Hematopoietic multipotent progenitor cell treated with erythropoietin and hydrocortisone succinate and interleukin-3 and kit ligand, for 8 days (in vitro differentiated cells): ENCODE measurements around the gene ITGA11.

ENCODE experiments used
- DNase-seq: peaks from one replicate; pipeline ENCODE4 v3.0.0-alpha.2; 2015

Gene ITGA11

DNA sequence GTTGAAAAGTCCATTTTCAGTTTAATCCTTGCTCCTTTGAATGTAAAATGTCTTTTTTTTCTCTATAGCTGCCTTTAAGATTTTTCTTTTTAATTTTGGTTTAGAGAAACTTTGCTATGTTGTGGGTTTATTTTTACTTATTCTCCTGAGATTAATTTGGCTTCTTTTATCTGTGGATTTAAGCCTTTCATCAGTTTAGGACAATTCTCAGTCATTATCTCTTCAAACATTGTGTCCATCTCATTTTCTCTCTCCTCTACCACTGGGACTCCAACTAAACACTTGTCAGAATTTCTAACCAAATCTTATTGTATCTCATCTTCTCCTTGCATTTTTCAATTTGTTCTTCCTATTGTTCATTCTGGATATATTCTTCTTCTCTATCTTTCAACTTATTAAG is 12.4 kb upstream of the ITGA11 start:
- DNase-seq: no peak

DNA sequence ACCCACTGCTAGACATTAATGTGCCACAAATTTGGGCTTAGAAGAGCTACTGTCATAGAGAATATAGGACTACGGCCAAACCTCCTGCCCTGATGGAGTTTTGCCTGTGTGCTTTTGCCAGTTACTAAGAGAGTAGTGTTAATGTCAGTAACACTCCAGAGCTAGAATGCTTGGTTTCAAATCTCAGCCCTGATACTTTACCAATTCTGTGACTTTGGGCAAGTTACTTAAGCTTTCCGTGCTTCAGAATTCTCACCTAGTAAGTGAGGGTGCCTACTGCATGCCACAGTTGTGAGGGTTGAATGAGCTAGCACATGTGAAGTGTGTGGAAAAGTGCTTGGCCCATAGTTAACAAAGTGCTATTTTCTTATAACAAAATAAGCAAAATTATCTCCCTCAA is 10.9 kb upstream of the ITGA11 start:
- no peak for DNase-seq

DNA sequence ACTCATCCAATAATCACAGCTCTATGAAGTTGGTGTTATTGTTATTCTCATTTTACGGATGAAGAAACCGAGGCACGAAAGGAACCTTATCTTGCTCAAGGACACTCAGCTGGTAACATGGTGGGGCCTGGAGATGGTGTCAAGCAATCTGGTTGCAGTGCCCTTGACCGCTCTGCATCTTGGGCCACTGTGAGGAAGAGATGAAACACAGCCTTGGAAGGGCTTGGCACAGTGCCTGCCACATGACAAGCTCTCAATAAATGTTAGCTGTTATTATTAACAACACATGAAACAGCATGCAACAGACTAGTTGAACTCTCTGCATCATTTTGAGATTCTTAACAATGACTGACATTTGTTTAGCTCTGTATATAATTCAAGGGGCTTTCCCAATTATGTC is 10.1 kb upstream of the ITGA11 start:
- no peak for DNase-seq

DNA sequence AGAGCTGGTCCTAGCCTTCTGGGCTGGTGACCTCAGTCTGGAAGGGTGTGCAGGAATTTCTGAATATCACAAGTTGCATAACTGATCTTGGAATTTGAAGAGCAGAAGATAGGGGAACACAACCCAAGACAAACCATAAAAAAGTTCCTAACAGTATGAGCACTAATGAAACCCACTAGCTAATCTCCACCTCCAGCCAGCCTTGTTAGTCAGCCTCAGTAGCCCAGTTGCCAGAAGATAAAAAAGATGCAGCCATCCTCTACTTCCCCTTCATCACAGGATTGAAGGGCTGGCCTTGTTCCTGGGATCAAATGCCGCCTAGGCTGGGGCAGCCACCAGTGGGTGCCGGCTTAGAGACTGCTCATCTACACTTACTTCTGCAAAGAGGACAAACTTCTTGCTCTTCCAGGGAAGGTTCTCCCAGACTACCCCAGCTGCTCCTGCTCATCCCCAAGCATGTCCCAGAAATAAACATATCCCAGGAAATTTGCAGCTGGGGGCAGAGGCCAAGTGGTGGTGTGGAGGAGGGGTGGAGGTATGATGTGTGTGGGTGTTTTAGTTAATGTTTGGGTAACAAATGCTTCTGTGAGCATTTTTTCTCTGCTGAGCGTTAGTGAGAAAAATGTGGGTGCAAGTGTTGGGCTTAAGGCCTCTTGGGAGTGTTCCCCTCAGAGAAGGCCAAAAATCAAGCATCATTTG is 9.2 kb upstream of the ITGA11 start:
- no peak for DNase-seq

DNA sequence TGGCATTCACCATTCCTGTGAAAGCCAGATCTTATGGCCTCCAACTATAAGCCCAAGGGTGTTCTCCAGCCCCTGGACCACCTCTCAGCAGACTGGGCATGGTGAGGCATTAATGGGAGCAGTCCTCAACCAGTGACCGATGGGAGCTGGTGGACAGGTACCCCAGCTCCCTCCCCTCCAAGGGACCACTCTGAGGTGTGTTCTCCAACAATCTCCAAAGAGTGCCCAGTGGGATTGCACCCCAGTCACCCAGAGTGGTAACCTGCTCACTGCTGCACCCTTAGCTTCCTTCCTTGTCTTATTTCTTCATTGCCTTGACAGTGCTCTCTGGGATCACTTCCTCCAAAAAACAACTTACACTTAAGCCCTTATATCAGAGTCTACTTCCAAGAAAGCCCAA is 8.2 kb upstream of the ITGA11 start:
- no peak for DNase-seq

DNA sequence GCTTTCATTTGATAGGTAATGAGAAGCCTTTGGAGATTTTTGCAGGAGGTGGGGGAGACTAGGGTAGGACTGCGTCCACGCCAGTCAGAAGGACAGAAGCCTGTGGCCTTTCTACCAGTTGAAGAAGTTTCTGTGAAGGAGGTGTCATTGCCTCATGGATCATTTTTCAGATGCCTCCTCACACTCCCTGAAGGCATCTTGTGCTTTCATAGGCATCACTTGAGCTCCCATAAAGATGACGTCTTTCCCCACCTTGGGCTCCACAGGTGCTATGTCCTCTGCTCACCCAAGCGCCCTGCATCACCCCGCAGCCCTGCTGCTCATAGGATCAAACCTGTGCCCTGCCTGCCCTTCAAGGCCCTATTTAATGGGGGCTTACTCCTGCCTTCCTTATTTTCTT is 7.5 kb upstream of the ITGA11 start:
- DNase-seq: no peak

DNA sequence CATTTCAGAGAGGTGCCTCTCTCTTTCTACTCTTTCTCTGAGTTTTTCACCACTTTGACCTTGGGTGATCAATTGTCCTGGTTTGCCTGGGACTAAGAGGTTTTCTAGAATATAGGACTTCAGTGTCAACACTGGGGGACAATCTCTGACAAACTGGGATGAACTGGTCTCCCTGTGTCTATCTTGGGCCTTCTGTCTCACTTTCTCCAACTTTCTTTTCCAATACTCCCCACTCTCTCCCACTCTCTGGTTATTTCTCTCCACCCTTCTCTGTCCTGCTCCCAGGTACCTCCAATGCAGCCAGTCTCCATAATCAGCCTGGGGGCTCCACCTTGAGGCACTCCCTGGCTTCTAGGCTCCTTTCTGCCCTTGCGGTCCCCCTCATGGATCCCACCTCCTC is 4.7 kb upstream of the ITGA11 start:
- no peak for DNase-seq

DNA sequence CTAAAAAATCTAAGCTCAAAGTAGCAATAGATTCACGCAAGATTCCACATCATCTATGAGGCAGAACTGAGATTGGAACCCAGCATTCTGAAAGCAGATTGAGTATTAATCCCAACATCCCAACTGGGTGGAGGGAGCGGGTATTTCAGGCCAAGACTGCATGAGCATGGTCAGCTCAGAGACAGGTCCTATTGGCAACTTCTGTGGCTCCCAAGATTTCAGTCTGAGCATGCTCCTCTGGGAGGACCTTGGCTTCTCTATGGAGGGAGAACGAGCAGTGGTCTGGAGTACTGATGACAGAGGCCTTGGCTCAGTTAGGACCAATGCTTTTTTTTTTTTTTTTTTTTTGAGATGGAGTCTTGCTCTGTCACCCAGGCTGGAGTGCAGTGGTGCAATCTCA is 4.0 kb upstream of the ITGA11 start:
- DNase-seq: no peak

DNA sequence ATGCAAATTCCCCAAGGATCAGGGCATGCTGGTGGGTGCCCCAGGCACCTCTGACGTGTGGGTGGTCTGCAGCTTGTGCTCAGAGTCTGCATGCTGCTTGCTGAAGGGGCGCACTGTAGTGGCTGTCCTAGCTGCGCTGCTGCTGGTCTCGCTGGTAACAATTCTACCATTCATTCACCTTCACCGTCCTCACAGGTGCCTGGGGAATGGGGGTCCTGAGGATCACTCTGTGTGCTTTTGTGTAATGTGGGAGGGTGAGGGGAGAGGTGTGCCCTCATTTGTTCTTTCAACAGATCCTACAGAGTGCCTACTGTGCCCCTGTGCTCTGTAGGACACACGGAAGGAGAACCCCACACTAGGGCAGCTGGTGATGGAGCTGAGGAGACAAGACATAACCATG is 2.1 kb upstream of the ITGA11 start:
- no peak for DNase-seq

DNA sequence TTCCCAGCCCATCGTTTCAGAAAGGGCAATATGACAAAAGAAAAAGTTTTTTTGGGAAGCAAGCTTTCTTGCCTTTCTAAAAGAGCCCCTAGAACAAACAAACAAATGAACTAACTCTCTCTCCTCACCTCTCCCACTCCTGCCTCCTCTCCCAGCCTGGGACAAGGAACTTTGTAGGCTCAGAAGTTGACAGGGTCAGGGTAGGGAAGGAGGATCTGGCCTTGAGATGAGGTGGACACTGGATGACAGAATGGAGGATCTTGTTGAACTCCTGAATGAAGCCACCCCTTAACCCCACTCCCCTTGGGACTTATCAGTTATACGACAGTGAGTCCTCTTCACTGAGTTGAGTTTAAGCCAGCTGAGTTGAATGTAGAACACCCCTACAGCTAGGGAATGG is 1.6 kb upstream of the ITGA11 start:
- no peak for DNase-seq

DNA sequence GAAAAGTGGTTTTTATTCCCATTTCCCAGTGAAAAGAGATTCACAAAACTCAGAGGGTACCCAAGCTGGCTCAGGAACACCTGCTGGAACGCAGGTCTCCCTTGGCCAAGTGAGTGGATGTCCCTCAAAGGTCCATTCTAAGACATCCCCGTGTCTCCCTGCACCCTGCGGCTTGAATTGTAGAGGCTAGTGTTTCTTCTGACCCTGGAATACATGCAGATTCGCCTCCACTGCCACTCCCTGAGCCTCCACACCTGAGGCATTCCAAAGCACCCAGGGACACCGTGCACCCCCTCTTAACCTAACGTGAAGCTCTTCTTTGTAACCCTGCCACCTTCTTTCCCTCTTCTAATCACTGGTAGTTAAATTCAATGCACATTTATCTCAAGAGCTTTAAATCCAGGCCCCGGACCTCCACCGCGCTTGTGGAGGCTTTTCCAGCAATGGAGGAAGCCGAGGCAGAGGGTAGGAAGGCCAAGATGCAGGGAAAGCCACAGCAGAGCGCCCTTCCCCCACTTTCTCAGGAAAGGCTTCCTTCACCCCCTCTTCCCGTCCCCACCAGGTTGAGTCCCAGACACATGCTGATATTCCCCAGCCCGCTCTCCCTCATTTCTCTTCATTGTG is 590 bp upstream of the ITGA11 start:
- no peak for DNase-seq

DNA sequence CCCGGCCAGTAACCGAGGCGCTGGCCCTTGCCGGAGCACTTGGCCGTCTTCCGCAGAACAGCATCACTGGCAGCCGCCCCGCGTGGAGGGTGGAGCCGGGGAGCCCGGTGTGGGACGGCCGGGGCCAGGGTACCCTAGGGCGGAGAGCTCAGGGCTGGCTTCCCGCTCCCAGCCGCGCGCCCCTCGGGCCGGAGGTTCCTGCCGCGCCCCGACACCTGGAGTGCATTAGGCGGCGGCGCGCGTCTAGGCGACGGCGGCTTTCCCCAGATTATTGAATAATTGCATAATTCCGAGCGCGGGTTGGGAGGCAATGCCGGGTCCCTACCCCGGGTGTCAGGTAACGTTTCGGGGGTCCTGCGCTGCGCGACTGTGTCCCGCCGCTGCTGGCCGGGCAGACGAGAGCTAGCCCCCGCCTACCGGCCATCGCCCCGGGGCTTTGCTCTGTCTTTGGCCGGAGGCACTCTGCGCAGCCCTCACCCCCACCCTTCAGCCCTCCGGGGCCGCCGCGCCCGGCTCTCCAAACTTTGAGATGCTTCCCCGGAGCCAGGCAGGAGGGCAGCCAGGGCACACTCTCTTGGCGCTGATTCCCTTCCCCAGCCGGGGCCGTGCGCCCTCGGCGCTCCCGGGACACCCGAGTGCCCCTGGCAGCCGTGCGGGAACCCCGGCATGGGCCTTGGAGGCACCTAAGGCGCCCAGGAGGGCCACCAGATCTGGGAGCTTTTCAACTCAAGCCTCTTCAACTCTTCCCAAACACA is 749 bp downstream of the ITGA11 start:
- no peak for DNase-seq

DNA sequence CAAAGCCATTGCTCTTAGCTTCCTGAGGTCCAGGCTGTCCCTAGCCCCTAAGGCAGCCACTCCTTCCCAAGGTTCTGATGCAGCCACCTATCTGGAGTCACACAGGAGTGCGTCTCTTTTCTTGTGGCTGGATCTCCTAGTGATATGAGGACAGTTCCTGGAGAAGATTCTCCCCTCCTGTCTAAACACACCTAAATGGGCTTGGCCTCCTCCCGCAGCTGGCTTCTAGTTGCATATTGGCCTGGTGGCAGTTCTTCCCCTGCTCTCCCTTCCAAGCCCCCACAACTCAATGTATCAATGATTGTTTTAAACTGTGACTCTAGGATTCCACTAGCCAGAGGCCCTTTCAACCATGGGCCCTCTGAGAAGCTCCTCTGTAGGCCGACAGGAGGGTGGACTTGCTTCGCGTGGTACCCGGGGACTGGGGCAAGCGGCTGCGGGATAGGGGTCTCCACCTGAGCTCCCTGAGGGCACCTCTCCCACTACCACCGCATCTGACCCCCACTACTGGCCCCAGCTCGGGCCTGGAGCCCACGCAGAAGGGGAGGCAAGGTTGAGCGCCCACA is 1.4 kb downstream of the ITGA11 start:
- DNase-seq: no peak

DNA sequence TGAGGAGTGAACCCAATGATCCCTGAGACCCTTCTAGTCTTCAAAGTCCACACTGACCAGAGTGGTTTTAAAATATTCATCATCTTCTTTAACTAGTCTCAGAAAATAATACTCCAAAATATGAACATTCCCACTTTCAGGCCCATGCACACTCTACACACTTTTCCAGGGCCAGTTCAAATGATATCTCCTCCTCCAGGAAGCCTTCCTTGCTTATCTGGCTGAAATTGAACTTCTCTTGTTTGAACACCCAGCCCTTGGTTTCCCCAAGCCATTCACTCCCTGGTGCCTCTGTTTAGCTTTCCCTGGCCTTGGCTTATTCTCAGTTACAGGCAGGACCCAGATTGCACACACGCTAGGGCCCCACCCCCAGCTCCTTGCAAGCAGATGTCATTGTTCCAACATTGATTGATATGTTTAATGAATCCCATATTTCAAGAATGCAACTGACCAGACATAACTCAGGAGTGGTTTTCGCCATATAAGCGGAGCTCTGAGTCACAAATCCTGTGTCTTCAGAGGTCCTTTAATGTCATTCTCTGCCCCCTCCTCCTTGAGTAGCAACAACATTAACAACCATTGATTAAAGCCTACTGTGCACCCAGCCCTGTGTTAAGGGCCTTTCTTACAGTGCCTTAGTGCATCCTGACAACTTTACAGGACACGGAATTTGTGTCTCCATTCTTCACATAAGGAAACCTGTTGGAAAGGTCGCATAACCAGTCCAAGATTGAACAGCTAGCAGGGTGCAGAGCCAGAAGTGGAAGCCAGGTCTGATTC is 2.1 kb downstream of the ITGA11 start:
- no peak for DNase-seq

DNA sequence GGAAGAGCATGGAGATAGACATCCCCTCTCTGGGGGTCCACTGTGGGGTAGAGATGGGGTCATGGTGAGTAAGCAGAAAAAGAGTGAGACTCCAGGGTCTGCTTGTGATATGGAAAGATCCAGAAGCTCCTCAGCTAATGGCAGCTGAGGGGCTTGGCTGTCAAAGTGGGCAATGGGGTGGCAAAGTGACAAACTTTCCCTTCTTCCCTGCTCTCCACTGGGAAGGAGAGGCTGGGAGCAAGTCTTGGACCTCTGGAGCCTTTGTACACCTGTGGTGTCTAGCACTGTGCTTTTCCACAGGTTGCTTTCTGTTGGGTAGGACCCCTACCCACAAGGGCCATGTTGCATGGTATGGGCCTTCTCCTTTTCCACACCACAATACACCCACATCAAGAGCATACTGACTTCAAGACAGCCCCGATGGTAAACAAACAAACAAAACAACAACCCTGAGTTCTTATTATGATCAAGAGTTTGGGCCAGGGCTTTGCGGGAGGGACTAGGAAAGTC is 3.5 kb downstream of the ITGA11 start:
- DNase-seq: no peak

DNA sequence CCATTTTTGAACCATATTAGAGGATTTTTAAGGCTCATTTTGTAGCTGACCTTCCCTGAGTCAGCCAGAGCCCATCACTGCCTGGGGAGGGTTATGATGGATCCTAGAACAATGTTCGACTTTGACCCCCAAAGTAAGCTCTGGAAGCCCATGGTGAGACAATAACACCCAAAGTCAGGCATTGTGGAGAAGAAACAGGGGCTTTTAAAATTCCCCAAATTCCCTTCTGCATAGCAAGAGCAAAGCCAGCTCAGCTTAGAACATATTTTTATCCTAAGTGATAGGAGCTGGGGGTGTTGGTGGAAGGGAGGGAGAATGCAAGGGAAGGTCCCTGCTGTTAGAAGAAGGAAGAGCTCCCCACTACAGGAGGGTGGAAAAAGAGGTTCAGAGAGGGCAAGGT is 4.0 kb downstream of the ITGA11 start:
- DNase-seq: no peak

DNA sequence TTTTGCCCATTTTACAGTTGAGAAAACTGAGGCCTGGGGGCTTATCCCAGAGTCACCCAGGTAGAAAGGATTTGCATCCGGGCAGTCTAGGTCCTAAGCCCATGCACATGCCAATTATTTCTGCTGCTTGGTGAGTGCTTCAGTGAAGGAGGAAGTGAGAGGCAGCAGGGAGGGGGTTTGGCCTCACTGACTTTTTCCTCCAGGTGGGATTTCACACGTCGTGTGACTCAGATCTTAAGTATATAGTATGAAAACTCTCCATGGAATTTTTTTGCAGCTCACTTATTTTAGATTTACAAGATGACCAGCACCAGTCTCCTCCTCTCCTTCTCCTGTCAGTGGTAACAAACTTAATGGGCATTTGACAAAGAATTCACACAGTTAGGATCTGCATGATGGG is 4.6 kb downstream of the ITGA11 start:
- no peak for DNase-seq

DNA sequence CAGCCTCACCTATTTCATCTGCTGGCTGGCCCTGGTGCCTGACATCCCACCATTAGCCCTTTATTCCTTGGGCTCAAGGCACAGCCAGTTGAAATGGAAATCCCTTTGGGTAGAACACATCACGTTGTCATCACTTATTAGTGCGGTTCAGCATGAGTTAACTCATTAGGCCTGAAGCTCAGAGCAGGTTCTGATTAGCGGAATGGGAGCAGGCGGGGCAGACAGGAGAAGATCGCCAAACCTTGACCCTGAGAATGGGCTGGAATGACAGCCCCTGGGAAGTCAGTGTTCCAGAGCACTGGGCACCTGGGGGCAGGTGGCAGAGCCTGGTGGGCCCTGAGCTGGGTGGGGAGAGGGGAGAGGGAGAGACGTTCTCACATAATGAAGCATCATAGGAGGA is 5.8 kb downstream of the ITGA11 start:
- no peak for DNase-seq

DNA sequence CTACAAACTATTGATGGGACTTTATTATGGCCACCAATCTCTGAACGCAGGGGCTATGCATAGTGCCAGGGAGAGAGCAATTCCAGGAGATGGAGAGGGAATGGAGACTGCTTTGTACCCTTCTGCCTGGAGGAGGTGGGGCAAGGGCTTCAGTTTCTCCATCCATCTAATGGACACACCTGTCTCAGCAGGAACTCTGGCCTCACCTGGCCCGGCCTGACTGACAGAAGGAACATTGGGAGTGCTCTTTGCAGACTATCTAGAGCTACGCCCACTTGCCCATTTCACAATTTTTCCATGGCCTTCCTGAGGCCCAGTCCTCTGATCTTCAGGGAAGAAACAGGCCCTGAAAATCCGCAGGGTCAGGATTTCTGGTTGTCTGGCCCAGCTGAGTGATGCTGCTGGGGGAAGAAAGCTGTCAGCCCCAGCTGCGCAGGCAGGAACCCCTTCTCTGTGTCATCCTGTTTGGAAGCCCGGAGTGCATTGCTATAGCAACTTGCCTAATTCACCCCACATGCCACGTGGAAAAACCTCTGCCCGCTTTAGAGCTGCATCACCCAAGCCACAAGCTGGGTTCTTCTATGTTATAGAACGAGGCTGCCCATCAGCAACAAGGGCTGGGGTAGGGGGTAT is 6.4 kb downstream of the ITGA11 start:
- no peak for DNase-seq

DNA sequence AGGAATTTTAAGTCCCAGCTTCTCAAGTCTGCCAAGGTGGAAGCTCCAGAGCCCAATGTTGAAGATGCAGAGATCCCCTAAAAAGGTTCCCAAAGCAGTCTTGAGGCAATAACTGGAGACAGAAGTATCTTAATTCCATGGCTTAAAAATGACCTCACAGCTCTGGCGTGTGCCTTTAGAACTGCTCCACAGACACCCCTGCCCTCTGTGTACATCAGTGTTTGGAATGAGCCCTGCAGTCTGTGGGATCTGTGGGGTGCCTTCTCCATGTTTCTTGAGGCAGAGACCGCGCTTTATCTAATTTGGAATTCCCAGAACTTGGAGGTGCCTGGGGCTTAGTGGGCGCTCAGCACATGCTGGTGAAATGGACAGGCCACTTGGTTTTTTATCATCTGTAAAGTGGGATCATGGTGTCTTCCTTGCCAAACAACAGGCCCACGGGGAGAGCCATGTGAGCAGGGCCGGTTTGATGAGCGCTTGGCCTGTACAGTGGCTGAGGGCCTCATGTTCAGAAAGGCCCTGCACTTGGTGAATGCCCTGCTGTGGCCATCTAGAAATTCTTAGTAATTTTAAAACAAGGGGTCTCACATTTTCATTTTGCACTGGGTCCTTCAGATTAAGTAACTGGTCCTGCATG is 7.1 kb downstream of the ITGA11 start:
- no peak for DNase-seq

DNA sequence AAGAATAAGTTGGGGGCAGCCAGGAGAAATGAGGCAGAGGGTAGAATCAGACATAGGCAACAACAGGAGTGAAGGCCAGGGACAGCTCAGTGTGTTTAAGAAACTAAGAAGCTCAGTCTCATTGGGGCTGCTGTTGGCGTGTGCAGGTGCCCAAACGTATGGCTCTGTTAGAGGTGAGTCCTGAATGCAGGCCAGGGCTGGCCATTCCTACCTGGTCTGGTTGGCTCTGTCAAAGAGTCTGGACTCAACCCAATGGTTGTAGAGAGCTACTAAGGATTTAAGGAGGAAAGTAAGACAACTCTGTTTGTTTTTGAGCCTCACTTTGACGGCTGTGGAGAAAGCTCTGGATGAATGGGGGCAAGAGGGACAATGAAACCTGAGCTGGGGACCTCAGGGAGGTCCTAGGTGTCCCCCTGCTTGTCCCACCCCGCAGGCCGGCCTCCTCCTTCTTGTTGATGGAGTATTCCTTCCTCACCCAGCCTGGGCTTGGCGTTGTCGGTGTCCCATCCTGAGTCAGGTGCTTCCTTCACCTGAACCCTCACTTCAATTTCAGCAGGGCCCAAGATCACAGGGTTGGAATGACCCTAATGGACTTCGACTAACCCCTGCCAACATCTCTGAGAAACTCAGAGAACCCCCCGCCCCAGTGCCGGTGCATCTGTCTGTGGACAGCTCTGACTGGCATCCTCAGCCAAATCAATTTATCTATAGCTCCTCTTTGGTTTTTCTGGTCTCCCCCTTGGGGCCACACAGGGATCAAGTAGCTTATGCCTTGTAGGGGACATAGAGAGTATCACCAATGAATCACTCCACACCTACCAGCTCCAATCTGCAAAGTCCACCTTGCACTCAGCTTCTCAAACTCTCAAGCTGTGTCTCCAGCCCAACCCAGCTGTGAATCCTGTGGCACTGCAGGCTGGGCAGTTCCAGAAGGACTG is 8.3 kb downstream of the ITGA11 start:
- no peak for DNase-seq
